Type B pancreatic cell (in vitro differentiated cells): ENCODE data around the gene TRMT2B. TPM values are rescaled to one million over a fixed set of nuclear protein-coding genes. Genes with fewer than 3 reads are reported as not detected.

Source experiments
- DNase-seq: peaks from one replicate; pipeline ENCODE4 v3.0.0; 2021; ENCODE audit warnings: mixed read lengths; ENCODE audit not compliant: unreplicated experiment; ENCODE audit errors: extremely low spot score
- H3K27ac Mint-ChIP-seq: 2 replicates; pipeline ENCODE4 v1.8.0; 2021; ENCODE audit warnings: mild to moderate bottlenecking, mixed read lengths
- H3K27me3 Mint-ChIP-seq: 2 replicates; pipeline ENCODE4 v1.8.0; 2021; ENCODE audit warnings: mixed read lengths
- H3K36me3 Mint-ChIP-seq: 2 replicates; pipeline ENCODE4 v1.8.0; 2021; ENCODE audit warnings: mixed read lengths
- H3K4me1 Mint-ChIP-seq: one replicate; pipeline ENCODE4 v1.8.0; 2021; ENCODE audit warnings: mixed read lengths; ENCODE audit not compliant: unreplicated experiment
- H3K4me3 Mint-ChIP-seq: 2 replicates; pipeline ENCODE4 v1.8.0; 2021; ENCODE audit warnings: mild to moderate bottlenecking, mixed read lengths
- H3K9me3 Mint-ChIP-seq: 2 replicates; pipeline ENCODE4 v1.8.0; 2021; ENCODE audit warnings: mixed read lengths
- long read RNA-seq: library from polyadenylated mRNA; unstranded; transcript quantifications from one replicate; pipeline ENCODE4 v2.0.0, GENCODE V29; 2020
- total RNA-seq: library from RNA; stranded (reverse); gene quantifications from 2 replicates; pipeline ENCODE4 v1.2.1, GENCODE V29; 2021; ENCODE audit warnings: low replicate concordance
- TF ChIP-seq, protein P1 (sequence below): fragments of 200-600 bp; sonication (generic); conservative IDR thresholded peaks from 2 replicates; pipeline ENCODE4 v1.5.0; 2021; ENCODE audit warnings: antibody characterized with exemption, mild to moderate bottlenecking

The TRMT2B gene, protein sequence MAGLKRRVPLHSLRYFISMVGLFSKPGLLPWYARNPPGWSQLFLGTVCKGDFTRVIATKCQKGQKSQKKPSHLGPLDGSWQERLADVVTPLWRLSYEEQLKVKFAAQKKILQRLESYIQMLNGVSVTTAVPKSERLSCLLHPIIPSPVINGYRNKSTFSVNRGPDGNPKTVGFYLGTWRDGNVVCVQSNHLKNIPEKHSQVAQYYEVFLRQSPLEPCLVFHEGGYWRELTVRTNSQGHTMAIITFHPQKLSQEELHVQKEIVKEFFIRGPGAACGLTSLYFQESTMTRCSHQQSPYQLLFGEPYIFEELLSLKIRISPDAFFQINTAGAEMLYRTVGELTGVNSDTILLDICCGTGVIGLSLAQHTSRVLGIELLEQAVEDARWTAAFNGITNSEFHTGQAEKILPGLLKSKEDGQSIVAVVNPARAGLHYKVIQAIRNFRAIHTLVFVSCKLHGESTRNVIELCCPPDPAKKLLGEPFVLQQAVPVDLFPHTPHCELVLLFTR
- total RNA-seq, result 13.9 and 18.3 TPM in 2 replicates
- long read RNA-seq, partial matches to known transcripts, result 4 of 52 reads
- long read RNA-seq, other reads (novel, unspliced or antisense), result 46 of 52 reads

DNA sequence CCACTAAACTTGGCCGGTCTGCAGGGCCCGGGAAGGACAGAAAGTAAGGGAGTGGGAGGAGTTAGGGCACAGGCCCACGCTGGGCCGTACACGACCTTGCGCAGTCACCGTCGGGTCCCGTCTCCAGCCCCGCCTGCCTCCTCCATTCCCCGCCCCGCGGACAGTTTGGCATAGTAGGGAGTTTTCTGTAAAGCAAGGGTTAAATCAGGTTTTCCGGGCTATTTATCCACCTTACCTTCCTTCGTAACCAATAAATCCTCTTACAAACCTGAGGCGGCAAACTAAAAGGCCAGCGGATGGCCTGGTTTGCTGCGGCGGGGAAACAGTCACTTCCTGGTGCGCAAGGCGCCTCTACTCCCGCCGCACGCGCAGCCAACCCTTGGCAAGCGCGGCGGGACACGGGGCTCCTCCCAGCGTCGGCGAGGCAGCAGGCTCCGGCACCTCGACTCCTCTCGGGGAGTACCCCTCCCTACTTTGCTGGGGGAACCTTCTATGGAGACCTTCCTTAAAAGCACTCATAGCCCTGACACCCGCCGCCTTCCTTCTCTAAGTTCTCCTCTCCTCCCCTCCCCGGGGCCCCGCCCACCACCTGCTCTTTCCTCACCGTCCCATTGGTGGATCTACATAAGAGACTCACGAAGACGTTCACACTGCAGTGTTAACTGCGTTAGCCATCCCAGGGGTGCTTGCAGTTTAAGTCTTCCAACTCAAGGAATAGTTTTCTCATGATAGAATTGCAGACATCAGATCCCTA, at the start of gene TRMT2B:
Gene TRMT2B, minus strand, starts transcription at position 563 of the 754 bp plus-strand sequence. CDS start 9,822 bp downstream, outside the sequence.
- Mint-ChIP-seq H3K4me3 (peak within 1 kb of the TSS; percentile 91), H3K27me3 (no peaks in the 10 kb centered on the region), H3K36me3 (peaks cover 7% of the 10 kb centered on the region), H3K4me1 (no peaks in the 10 kb centered on the region), H3K27ac (peak within 1 kb of the TSS; percentile 87), H3K9me3 (peaks cover 3% of the 10 kb centered on the region)
- TF ChIP-seq, protein P1, sequence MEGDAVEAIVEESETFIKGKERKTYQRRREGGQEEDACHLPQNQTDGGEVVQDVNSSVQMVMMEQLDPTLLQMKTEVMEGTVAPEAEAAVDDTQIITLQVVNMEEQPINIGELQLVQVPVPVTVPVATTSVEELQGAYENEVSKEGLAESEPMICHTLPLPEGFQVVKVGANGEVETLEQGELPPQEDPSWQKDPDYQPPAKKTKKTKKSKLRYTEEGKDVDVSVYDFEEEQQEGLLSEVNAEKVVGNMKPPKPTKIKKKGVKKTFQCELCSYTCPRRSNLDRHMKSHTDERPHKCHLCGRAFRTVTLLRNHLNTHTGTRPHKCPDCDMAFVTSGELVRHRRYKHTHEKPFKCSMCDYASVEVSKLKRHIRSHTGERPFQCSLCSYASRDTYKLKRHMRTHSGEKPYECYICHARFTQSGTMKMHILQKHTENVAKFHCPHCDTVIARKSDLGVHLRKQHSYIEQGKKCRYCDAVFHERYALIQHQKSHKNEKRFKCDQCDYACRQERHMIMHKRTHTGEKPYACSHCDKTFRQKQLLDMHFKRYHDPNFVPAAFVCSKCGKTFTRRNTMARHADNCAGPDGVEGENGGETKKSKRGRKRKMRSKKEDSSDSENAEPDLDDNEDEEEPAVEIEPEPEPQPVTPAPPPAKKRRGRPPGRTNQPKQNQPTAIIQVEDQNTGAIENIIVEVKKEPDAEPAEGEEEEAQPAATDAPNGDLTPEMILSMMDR, result no peak
- DNase-seq, result peak; percentile 72

DNA sequence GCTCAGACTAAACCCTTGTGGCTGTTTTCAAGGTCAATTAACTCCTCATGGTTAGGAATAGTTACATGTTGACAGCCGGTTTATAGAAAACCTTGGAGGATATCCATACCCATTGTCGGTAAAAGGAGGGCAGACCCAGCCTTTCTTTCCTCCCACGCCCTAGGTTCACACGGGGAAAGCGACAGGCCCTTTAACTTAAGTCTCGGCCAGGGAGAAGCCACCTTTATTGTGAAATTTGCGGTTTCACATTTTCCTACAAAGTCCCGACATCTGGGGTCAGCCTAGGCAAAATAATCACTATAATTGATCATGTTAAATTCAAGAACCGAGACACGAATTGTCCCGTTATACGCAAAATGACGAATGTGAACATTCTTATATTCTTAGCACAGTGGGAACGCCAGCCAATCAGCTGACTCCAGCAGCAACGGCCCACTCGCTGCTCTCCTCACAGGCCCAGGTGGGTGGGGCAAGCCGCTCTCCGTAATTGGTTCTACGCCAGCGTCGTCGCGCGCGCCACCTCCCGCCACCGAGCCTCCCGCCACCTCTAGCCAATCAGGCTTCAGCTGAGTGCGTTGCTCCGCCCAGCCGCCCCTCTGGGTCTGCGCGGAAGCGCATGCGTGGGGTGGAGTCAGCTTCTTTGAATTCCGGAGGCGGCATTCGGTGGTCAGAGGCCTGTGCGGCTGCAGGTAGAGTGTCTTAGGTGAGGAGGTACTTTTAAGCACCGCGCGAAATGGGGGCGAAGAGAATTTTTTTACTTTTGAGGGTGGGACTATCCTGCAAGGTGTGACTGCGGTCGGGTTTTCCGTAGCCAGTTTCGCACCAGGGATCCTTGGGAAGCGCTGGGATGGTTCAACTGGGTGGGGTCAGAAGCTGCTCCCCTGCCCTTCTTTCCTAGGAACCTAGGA, 45.9 kb upstream of the TRMT2B start, which contains the start of gene CENPI:
Gene CENPI, plus strand, starts transcription at position 659 of the 908 bp plus-strand sequence. CDS start 2,867 bp downstream, outside the sequence.
- Mint-ChIP-seq H3K27me3 (no peaks in the 10 kb centered on the region), H3K9me3 (no peaks in the 10 kb centered on the region), H3K4me3 (peak within 1 kb of the TSS; percentile 97), H3K4me1 (peaks cover 6% of the 10 kb centered on the region), H3K27ac (peak within 1 kb of the TSS; percentile 86), H3K36me3 (no peaks in the 10 kb centered on the region)
- peak; percentile 91 for DNase-seq
- TF ChIP-seq, protein P1, result no peak

DNA sequence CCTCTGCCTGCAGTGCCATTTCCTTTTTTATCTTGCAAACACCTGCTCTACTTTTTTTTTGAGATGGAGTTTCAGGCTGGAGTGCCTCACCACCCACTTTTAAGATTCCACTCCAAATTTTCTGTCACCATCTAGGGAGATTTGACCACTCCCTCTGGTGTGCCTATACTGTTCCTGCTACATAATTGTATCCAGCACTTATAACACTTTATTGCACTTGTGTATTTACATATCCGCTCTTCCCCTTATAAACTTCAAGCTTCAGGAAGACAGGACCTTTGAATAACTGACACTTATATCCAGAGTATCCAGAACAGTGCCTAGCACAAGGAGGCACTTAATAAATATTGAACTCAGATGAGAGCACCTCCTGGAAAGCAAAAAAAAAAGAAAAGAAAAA, 39.9 kb upstream of the TRMT2B start:
- Mint-ChIP-seq H3K36me3 (no peaks in the 10 kb centered on the region), H3K9me3 (peaks cover 5% of the 10 kb centered on the region), H3K27ac (no peak overlapping the region), H3K27me3 (no peaks in the 10 kb centered on the region), H3K4me3 (no peak overlapping the region), H3K4me1 (no peaks in the 10 kb centered on the region)
- no peak for DNase-seq
- TF ChIP-seq, protein P1, result no peak

DNA sequence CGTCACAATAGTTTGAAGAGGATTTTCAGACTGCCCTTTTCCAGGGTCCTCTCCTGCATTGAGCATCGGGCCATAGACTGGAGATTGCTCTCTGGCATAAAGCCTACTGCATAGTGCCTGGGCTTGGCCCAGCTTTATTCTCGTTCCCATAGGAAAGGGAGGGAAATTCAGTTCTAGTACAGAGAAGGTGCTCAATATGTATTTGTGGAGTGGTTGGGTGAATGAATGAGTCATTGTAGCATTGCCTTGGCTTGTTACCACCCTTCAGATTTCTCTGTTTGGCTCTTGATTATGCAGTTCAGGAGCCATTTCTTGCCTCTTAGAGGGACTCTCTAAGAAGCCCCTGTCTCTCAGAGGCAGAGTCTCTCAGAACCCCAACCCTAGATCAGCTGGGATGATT, 29.3 kb upstream of the TRMT2B start:
- DNase-seq, result no peak
- Mint-ChIP-seq H3K36me3 (no peaks in the 10 kb centered on the region), H3K9me3 (no peaks in the 10 kb centered on the region), H3K4me3 (no peak overlapping the region), H3K27ac (no peak overlapping the region), H3K4me1 (peaks cover 5% of the 10 kb centered on the region), H3K27me3 (no peaks in the 10 kb centered on the region)
- TF ChIP-seq, protein P1, result no peak
